ENCODE results near the gene COL19A1. TPM values are rescaled to one million over a fixed set of nuclear protein-coding genes. Genes with fewer than 3 reads are reported as not detected.
A peak's percentile ranks its signal among the peaks of the same experiment; 100 is the strongest.

COL19A1 gene
- polyA plus RNA-seq, 1 donor = 3.4 TPM

GRCh38 chr6:70079241-70079640, 212.9 kb downstream of the COL19A1 start:
- no peaks in the 10 kb centered on the region for H3K27me3 ChIP-seq (ENCODE audit: control insufficient read depth, insufficient read depth, low read length)
- H3K27ac ChIP-seq (ENCODE audit: low read length) = no peak overlapping the region
- H3K4me1 ChIP-seq (ENCODE audit: control insufficient read depth, insufficient read depth, low read length) = no peaks in the 10 kb centered on the region
- no peaks in the 10 kb centered on the region for H3K9me3 ChIP-seq (ENCODE audit: control insufficient read depth, low read depth, low read length)
- no peaks in the 10 kb centered on the region for H3K36me3 ChIP-seq (ENCODE audit: control insufficient read depth, insufficient read depth, low read length)
- H3K4me3 ChIP-seq (ENCODE audit: low read length) = no peak overlapping the region
- 100% methylated on average over 2 of the region's 3 CpGs for WGBS (ENCODE audit: insufficient coverage, low lambda C conversion rate)
- no peak for DNase-seq

- Histone ChIP-seq H3K4me1 (ENCODE audit: control insufficient read depth, insufficient read depth, low read length) (no peaks in the 10 kb centered on the region), H3K9me3 (ENCODE audit: control insufficient read depth, low read depth, low read length) (no peaks in the 10 kb centered on the region)
- 61% methylated on average over 4 of the region's 4 CpGs for WGBS (ENCODE audit: insufficient coverage, low lambda C conversion rate)
Measured at GRCh38 chr6:70080443-70081070, 214.2 kb downstream of the COL19A1 start.

GRCh38 chr6:70082830-70083229, 216.5 kb downstream of the COL19A1 start:
- H3K36me3 ChIP-seq (ENCODE audit: control insufficient read depth, insufficient read depth, low read length) = no peaks in the 10 kb centered on the region
- no peaks in the 10 kb centered on the region for H3K9me3 ChIP-seq (ENCODE audit: control insufficient read depth, low read depth, low read length)
- no peaks in the 10 kb centered on the region for H3K4me1 ChIP-seq (ENCODE audit: control insufficient read depth, insufficient read depth, low read length)
- H3K27me3 ChIP-seq (ENCODE audit: control insufficient read depth, insufficient read depth, low read length) = no peaks in the 10 kb centered on the region
- DNase-seq = no peak
- no peak overlapping the region for H3K27ac ChIP-seq (ENCODE audit: low read length)
- no peak overlapping the region for H3K4me3 ChIP-seq (ENCODE audit: low read length)
- no CpG with 5 or more reads among the region's 7 CpGs for WGBS (ENCODE audit: insufficient coverage, low lambda C conversion rate)

More at GRCh38 chr6:70080443-70081070, 214.2 kb downstream of the COL19A1 start:
- H3K36me3 ChIP-seq (ENCODE audit: control insufficient read depth, insufficient read depth, low read length) = no peaks in the 10 kb centered on the region
- H3K4me3 ChIP-seq (ENCODE audit: low read length) = no peak overlapping the region
- no peak overlapping the region for H3K27ac ChIP-seq (ENCODE audit: low read length)
- no peak for DNase-seq
- no peaks in the 10 kb centered on the region for H3K27me3 ChIP-seq (ENCODE audit: control insufficient read depth, insufficient read depth, low read length)

DNA sequence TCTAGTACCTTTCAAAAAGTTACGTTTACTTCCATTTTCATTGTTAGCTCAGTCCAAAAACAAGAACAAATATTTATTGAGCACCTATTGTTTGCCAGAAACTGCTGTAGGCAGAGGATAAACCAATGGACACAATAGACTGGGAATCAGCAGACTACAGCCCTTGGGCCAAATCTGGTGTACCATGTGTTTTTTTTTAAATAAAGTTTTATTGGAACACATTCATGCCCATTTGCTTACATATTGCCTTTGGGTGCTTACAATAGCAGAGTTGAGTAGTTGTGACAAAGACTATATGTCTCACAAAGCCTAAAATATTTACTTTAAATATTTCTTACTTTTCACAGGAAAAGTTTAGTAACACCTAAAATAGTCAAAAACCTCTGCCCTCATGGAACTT, 220.4 kb downstream of the COL19A1 start:
- WGBS (ENCODE audit: insufficient coverage, low lambda C conversion rate) = 80% methylated on average over 1 of the region's 1 CpG

DNA sequence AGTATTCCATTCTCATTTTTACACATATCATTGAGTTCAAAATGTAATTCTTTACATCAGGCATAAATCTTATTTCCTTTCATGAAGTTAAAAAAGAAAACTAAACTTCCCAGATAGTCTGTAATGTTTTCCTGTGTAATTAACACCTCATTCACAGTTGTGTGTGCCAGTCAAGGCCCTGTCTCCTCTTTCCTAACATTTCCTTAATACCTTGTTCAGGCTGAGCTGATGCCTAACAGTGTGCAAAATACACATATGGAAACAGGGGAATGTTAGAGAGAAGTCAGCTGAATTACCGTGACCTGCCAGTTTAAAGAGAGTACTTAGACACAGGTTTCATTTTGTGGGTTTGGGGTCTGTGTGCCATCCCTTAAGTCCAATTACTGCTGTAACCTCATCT, 227.8 kb downstream of the COL19A1 start:
- no peak for DNase-seq
- Histone ChIP-seq H3K36me3 (ENCODE audit: control insufficient read depth, insufficient read depth, low read length) (no peaks in the 10 kb centered on the region), H3K9me3 (ENCODE audit: control insufficient read depth, low read depth, low read length) (no peaks in the 10 kb centered on the region), H3K27me3 (ENCODE audit: control insufficient read depth, insufficient read depth, low read length) (no peaks in the 10 kb centered on the region), H3K4me1 (ENCODE audit: control insufficient read depth, insufficient read depth, low read length) (no peaks in the 10 kb centered on the region), H3K4me3 (ENCODE audit: low read length) (no peak overlapping the region), H3K27ac (ENCODE audit: low read length) (no peak overlapping the region)
- no CpG with 5 or more reads among the region's 1 CpG for WGBS (ENCODE audit: insufficient coverage, low lambda C conversion rate)

More for the DNA sequence above, 220.4 kb downstream of the COL19A1 start:
- Histone ChIP-seq H3K27ac (ENCODE audit: low read length) (no peak overlapping the region), H3K9me3 (ENCODE audit: control insufficient read depth, low read depth, low read length) (no peaks in the 10 kb centered on the region), H3K4me1 (ENCODE audit: control insufficient read depth, insufficient read depth, low read length) (no peaks in the 10 kb centered on the region), H3K27me3 (ENCODE audit: control insufficient read depth, insufficient read depth, low read length) (no peaks in the 10 kb centered on the region), H3K4me3 (ENCODE audit: low read length) (no peak overlapping the region), H3K36me3 (ENCODE audit: control insufficient read depth, insufficient read depth, low read length) (no peaks in the 10 kb centered on the region)
- no peak for DNase-seq

GRCh38 chr6:70099732-70100131, 233.4 kb downstream of the COL19A1 start:
- H3K27ac ChIP-seq (ENCODE audit: low read length) = no peak overlapping the region
- WGBS (ENCODE audit: insufficient coverage, low lambda C conversion rate) = no CpG with 5 or more reads among the region's 3 CpGs
- no peaks in the 10 kb centered on the region for H3K4me1 ChIP-seq (ENCODE audit: control insufficient read depth, insufficient read depth, low read length)
- H3K4me3 ChIP-seq (ENCODE audit: low read length) = no peak overlapping the region
- no peaks in the 10 kb centered on the region for H3K27me3 ChIP-seq (ENCODE audit: control insufficient read depth, insufficient read depth, low read length)
- no peak for DNase-seq
- H3K36me3 ChIP-seq (ENCODE audit: control insufficient read depth, insufficient read depth, low read length) = no peaks in the 10 kb centered on the region
- H3K9me3 ChIP-seq (ENCODE audit: control insufficient read depth, low read depth, low read length) = no peaks in the 10 kb centered on the region

DNA sequence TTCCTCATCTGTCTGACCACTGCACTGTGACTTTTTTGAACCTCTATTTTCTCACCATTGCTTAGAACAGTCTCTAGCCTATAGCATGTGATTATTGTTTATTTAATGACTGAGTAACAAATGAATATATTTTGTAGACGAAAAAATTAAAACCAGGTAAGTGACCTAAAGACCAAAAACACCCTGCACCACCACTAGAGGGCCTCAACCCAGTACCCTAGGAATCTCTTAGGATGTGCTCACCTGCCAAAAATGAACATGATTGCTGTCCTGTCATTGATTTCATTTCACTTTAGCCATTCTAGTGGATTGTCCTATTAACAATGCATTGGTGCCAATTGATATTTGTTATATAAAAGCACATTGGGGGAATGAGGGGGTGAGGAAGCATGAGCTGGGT, 237.4 kb downstream of the COL19A1 start:
- H3K9me3 ChIP-seq (ENCODE audit: control insufficient read depth, low read depth, low read length) = no peaks in the 10 kb centered on the region
- no CpG with 5 or more reads among the region's 1 CpG for WGBS (ENCODE audit: insufficient coverage, low lambda C conversion rate)

GRCh38 chr6:70107852-70108629, 241.7 kb downstream of the COL19A1 start:
- Histone ChIP-seq H3K4me1 (ENCODE audit: control insufficient read depth, insufficient read depth, low read length) (no peaks in the 10 kb centered on the region), H3K9me3 (ENCODE audit: control insufficient read depth, low read depth, low read length) (no peaks in the 10 kb centered on the region), H3K27me3 (ENCODE audit: control insufficient read depth, insufficient read depth, low read length) (no peaks in the 10 kb centered on the region), H3K27ac (ENCODE audit: low read length) (no peak overlapping the region), H3K4me3 (ENCODE audit: low read length) (no peak overlapping the region), H3K36me3 (ENCODE audit: control insufficient read depth, insufficient read depth, low read length) (no peaks in the 10 kb centered on the region)
- 59% methylated on average over 2 of the region's 3 CpGs for WGBS (ENCODE audit: insufficient coverage, low lambda C conversion rate)
- DNase-seq = peak in 1 of 2 donors; percentile 25

More for the DNA sequence above, 237.4 kb downstream of the COL19A1 start:
- Histone ChIP-seq H3K4me3 (ENCODE audit: low read length) (no peak overlapping the region), H3K36me3 (ENCODE audit: control insufficient read depth, insufficient read depth, low read length) (no peaks in the 10 kb centered on the region), H3K27ac (ENCODE audit: low read length) (no peak overlapping the region), H3K4me1 (ENCODE audit: control insufficient read depth, insufficient read depth, low read length) (no peaks in the 10 kb centered on the region), H3K27me3 (ENCODE audit: control insufficient read depth, insufficient read depth, low read length) (no peaks in the 10 kb centered on the region)
- DNase-seq = no peak

- WGBS (ENCODE audit: insufficient coverage, low lambda C conversion rate) = no CpG with 5 or more reads among the region's 2 CpGs
- Histone ChIP-seq H3K27me3 (ENCODE audit: control insufficient read depth, insufficient read depth, low read length) (no peaks in the 10 kb centered on the region), H3K9me3 (ENCODE audit: control insufficient read depth, low read depth, low read length) (no peaks in the 10 kb centered on the region), H3K27ac (ENCODE audit: low read length) (no peak overlapping the region), H3K4me3 (ENCODE audit: low read length) (no peak overlapping the region), H3K4me1 (ENCODE audit: control insufficient read depth, insufficient read depth, low read length) (no peaks in the 10 kb centered on the region), H3K36me3 (ENCODE audit: control insufficient read depth, insufficient read depth, low read length) (no peaks in the 10 kb centered on the region)
- DNase-seq = no peak
Measured at GRCh38 chr6:70110126-70111022, 244.0 kb downstream of the COL19A1 start.

GRCh38 chr6:70111737-70112136, 245.4 kb downstream of the COL19A1 start:
- Histone ChIP-seq H3K27ac (ENCODE audit: low read length) (no peak overlapping the region), H3K36me3 (ENCODE audit: control insufficient read depth, insufficient read depth, low read length) (no peaks in the 10 kb centered on the region), H3K4me3 (ENCODE audit: low read length) (no peak overlapping the region), H3K27me3 (ENCODE audit: control insufficient read depth, insufficient read depth, low read length) (no peaks in the 10 kb centered on the region), H3K4me1 (ENCODE audit: control insufficient read depth, insufficient read depth, low read length) (no peaks in the 10 kb centered on the region), H3K9me3 (ENCODE audit: control insufficient read depth, low read depth, low read length) (no peaks in the 10 kb centered on the region)
- no peak for DNase-seq

All from large intestine (tissue), 3 donors.